Measurements from ENCODE around the gene NPRL2. TPM values are rescaled to one million over a fixed set of nuclear protein-coding genes. Genes with fewer than 3 reads are reported as not detected.
A peak's percentile ranks its signal among the peaks of the same experiment; 100 is the strongest.

Gene NPRL2
- total RNA-seq, 1 donor from 2014 or later, result 19.1 TPM

GRCh38 chr3:50374363-50375257 lies 24.0 kb upstream of the NPRL2 start:
- no peak for DNase-seq (ENCODE audit: low spot score)
- intact Hi-C loops (cut with DNase I), result no loop called here

- intact Hi-C loops (cut with DNase I), result no loop called here
- DNase-seq (ENCODE audit: low spot score), result no peak
Observed at GRCh38 chr3:50373146-50374051, 22.8 kb upstream of the NPRL2 start.

GRCh38 chr3:50372349-50372748 lies 21.8 kb upstream of the NPRL2 start:
- no peak for DNase-seq (ENCODE audit: low spot score)
- intact Hi-C loops (cut with DNase I), result no loop called here

GRCh38 chr3:50371133-50371685 lies 20.6 kb upstream of the NPRL2 start:
- intact Hi-C loops (cut with DNase I), result no loop called here
- DNase-seq (ENCODE audit: low spot score), result no peak

- intact Hi-C loops (cut with DNase I), result no loop called here
- no peak for DNase-seq (ENCODE audit: low spot score)
Observed at GRCh38 chr3:50370594-50370993, 20.0 kb upstream of the NPRL2 start.

GRCh38 chr3:50369012-50369670 lies 18.6 kb upstream of the NPRL2 start:
- intact Hi-C loops (cut with DNase I), result loop anchor here (10.0 kb wide), 1 partner anchor 1016 kb away; the partner anchor contains the start of gene MANF
- DNase-seq (ENCODE audit: low spot score), result no peak

GRCh38 chr3:50365842-50366220 lies 15.3 kb upstream of the NPRL2 start:
- no peak for DNase-seq (ENCODE audit: low spot score)
- intact Hi-C loops (cut with DNase I), result loop anchor here (10.0 kb wide), 1 partner anchor 1019 kb away; the partner anchor contains the start of gene MANF

- intact Hi-C loops (cut with DNase I), result loop anchor here (10.0 kb wide), 1 partner anchor 1020 kb away; the partner anchor contains the start of gene MANF
- peak; percentile 95 for DNase-seq (ENCODE audit: low spot score)
Observed at GRCh38 chr3:50365080-50365841, 14.7 kb upstream of the NPRL2 start.

- no peak for DNase-seq (ENCODE audit: low spot score)
- intact Hi-C loops (cut with DNase I), result loop anchor here (10.0 kb wide), 1 partner anchor 1020 kb away; the partner anchor contains the start of gene MANF
Observed at GRCh38 chr3:50364573-50365079, 14.1 kb upstream of the NPRL2 start.

- intact Hi-C loops (cut with DNase I), result loop anchor here (1.0 to 10.0 kb wide), 2 partner anchors 8 to 1025 kb away; partner anchors contain the start of gene MANF
- no peak for DNase-seq (ENCODE audit: low spot score)
Observed at GRCh38 chr3:50359760-50360110, 9.2 kb upstream of the NPRL2 start.

- intact Hi-C loops (cut with DNase I), result loop anchor here (1.0 kb wide), 1 partner anchor 8 kb away; no protein-coding TSS in a partner anchor
- DNase-seq (ENCODE audit: low spot score), result peak; percentile 99
Observed at GRCh38 chr3:50358911-50359759, 8.6 kb upstream of the NPRL2 start, which contains the start of gene TMEM115. Gene TMEM115, minus strand, starts transcription at chr3:50359521. Its CDS starts 458 bp downstream, at chr3:50359063.

GRCh38 chr3:50358355-50358910 lies 7.9 kb upstream of the NPRL2 start:
- DNase-seq (ENCODE audit: low spot score), result no peak
- intact Hi-C loops (cut with DNase I), result no loop called here

GRCh38 chr3:50357481-50357880 lies 6.9 kb upstream of the NPRL2 start:
- DNase-seq (ENCODE audit: low spot score), result no peak
- intact Hi-C loops (cut with DNase I), result no loop called here

GRCh38 chr3:50356553-50356952 lies 6.0 kb upstream of the NPRL2 start:
- intact Hi-C loops (cut with DNase I), result no loop called here
- no peak for DNase-seq (ENCODE audit: low spot score)

GRCh38 chr3:50355829-50356552 lies 5.4 kb upstream of the NPRL2 start:
- intact Hi-C loops (cut with DNase I), result no loop called here
- DNase-seq (ENCODE audit: low spot score), result no peak

GRCh38 chr3:50354850-50355249 lies 4.3 kb upstream of the NPRL2 start:
- intact Hi-C loops (cut with DNase I), result loop anchor here (5.0 kb wide), 2 partner anchors 257 to 1147 kb away; partner anchors contain the start of genes CISH and DCAF1
- DNase-seq (ENCODE audit: low spot score), result no peak

Data from cardiac septum (tissue), 1 donor.